ENCODE results near the gene FKTN. TPM values are rescaled to one million over a fixed set of nuclear protein-coding genes. Genes with fewer than 3 reads are reported as not detected.
"Not testable (repeated sequence)": the region's sequence is repeated elsewhere in the genome, so short reads cannot be mapped to it uniquely, and the experiment has no call there.

Gene FKTN
- polyA plus RNA-seq (ENCODE audit: insufficient read length in 4 of 4): 10 to 100 TPM; 20.4 to 29.9 (median 28.4) TPM

- peak; percentile 68 to 79 (median 74) for DNase-seq (ENCODE audit: low read depth in 4 of 4, low spot score in 3 of 4)
Measured at GRCh38 chr9:105557804-105558610, at the start of gene FKTN. TSS of gene FKTN (plus strand) at chr9:105558131. CDS start at chr9:105575033, 16,902 bp downstream.

GRCh38 chr9:105508530-105508929 is 49.4 kb upstream of the FKTN start:
- no peak for DNase-seq (ENCODE audit: low read depth in 4 of 4, low spot score in 3 of 4)

- no peak for DNase-seq (ENCODE audit: low read depth in 4 of 4, low spot score in 3 of 4)
Measured at GRCh38 chr9:105510024-105510423, 47.9 kb upstream of the FKTN start.

GRCh38 chr9:105511446-105511845 is 46.5 kb upstream of the FKTN start:
- no peak for DNase-seq (ENCODE audit: low read depth in 4 of 4, low spot score in 3 of 4)

- no peak for DNase-seq (ENCODE audit: low read depth in 4 of 4, low spot score in 3 of 4)
Measured at GRCh38 chr9:105515811-105516413, 42.0 kb upstream of the FKTN start.

- DNase-seq (ENCODE audit: low read depth in 4 of 4, low spot score in 3 of 4): not testable (repeated sequence)
Measured at GRCh38 chr9:105519710-105520369, 38.1 kb upstream of the FKTN start.

- DNase-seq (ENCODE audit: low read depth in 4 of 4, low spot score in 3 of 4): not testable (repeated sequence)
Measured at GRCh38 chr9:105520992-105521391, 36.9 kb upstream of the FKTN start.

GRCh38 chr9:105522618-105523385 is 35.1 kb upstream of the FKTN start:
- not testable (repeated sequence) for DNase-seq (ENCODE audit: low read depth in 4 of 4, low spot score in 3 of 4)

- DNase-seq (ENCODE audit: low read depth in 4 of 4, low spot score in 3 of 4): no peak
Measured at GRCh38 chr9:105531530-105531929, 26.4 kb upstream of the FKTN start.

GRCh38 chr9:105535920-105536668 is 21.8 kb upstream of the FKTN start:
- DNase-seq (ENCODE audit: low read depth in 4 of 4, low spot score in 3 of 4): no peak

GRCh38 chr9:105539452-105539851 is 18.5 kb upstream of the FKTN start:
- no peak for DNase-seq (ENCODE audit: low read depth in 4 of 4, low spot score in 3 of 4)

GRCh38 chr9:105541838-105542237 is 16.1 kb upstream of the FKTN start:
- DNase-seq (ENCODE audit: low read depth in 4 of 4, low spot score in 3 of 4): no peak

GRCh38 chr9:105554042-105554441 is 3.9 kb upstream of the FKTN start:
- DNase-seq (ENCODE audit: low read depth in 4 of 4, low spot score in 3 of 4): no peak

- DNase-seq (ENCODE audit: low read depth in 4 of 4, low spot score in 3 of 4): no peak
Measured at GRCh38 chr9:105572455-105572854, 14.5 kb downstream of the FKTN start.

- not testable (repeated sequence) for DNase-seq (ENCODE audit: low read depth in 4 of 4, low spot score in 3 of 4)
Measured at GRCh38 chr9:105579952-105580351, 22.0 kb downstream of the FKTN start.

- DNase-seq (ENCODE audit: low read depth in 4 of 4, low spot score in 3 of 4): not testable (repeated sequence)
Measured at GRCh38 chr9:105581550-105581949, 23.6 kb downstream of the FKTN start.

GRCh38 chr9:105593145-105593544 is 35.2 kb downstream of the FKTN start:
- DNase-seq (ENCODE audit: low read depth in 4 of 4, low spot score in 3 of 4): no peak

- peak; percentile 18 to 34 (median 32) for DNase-seq (ENCODE audit: low read depth in 4 of 4, low spot score in 3 of 4)
Measured at GRCh38 chr9:105608721-105609598, 51.0 kb downstream of the FKTN start.

GRCh38 chr9:105621001-105621400 is 63.1 kb downstream of the FKTN start:
- no peak for DNase-seq (ENCODE audit: low read depth in 4 of 4, low spot score in 3 of 4)
